ENCODE data around the gene DNAAF8. TPM values are rescaled to one million over a fixed set of nuclear protein-coding genes. Genes with fewer than 3 reads are reported as not detected.

Gene DNAAF8
- total and polyA plus RNA-seq, 5 donors: 0.28 to 1.3 (median 0.43) TPM; not detected in 1

DNA sequence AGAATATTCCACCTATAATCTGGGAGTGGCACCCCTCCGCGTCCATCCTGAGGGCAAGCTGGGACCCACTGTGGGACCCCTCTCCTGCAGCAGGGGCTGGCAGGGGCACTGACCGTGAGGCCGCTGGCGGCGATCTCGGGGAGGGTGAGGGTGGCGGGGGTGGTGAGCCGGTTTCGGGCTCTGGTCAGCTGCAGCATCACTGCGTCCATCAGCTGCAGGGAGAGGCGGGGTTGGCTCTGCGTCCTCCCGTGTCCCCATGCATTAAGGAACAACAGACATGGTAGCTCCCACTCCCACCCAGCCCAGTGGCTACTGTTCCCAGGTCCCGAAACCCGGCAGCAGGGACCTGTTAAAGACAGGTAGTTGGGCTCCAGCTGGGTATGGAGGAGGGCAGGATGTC lies 64.1 kb downstream of the DNAAF8 start:
- no peak for ATAC-seq
- 93% methylated on average over 16 of the region's 16 CpGs for WGBS

More for the DNA sequence above, 64.1 kb downstream of the DNAAF8 start:
- Histone ChIP-seq H3K4me1 (ENCODE audit: control insufficient read depth, insufficient read depth, low read length) (no peaks in the 10 kb centered on the region), H3K27me3 (ENCODE audit: control insufficient read depth, insufficient read depth) (no peaks in the 10 kb centered on the region), H3K27ac (ENCODE audit: low read length) (no peak overlapping the region), H3K4me3 (ENCODE audit: low read length) (no peak overlapping the region), H3K9me3 (ENCODE audit: control insufficient read depth, low read length) (no peaks in the 10 kb centered on the region)
- peak in 1 of 3 donors; percentile 63 for DNase-seq
- intact Hi-C loops (cut with DNase I): no loop called here

Other genes starting within 250 kb of the DNAAF8 start
- gene CDIP1, start 195.8 kb upstream of the DNAAF8 start, total RNA-seq: 10 to 100 TPM; 34.2 to 46.8 (median 42.9) TPM
- 36.8 TPM for gene CDIP1, start 195.8 kb upstream of the DNAAF8 start, polyA plus RNA-seq
- gene C16orf96, start 178.2 kb upstream of the DNAAF8 start, total RNA-seq: under 1 TPM in 3 of 4 donors, not detected in 1; 0.08 to 0.09 (median 0.08) TPM
- 0.02 TPM for gene C16orf96, start 178.2 kb upstream of the DNAAF8 start, polyA plus RNA-seq
- gene UBALD1, start 119.6 kb upstream of the DNAAF8 start, total RNA-seq: 10 to 100 TPM; 22.3 to 28.7 (median 25.7) TPM
- 30.1 TPM for gene UBALD1, start 119.6 kb upstream of the DNAAF8 start, polyA plus RNA-seq
- gene MGRN1, start 109.7 kb upstream of the DNAAF8 start, total RNA-seq: 10 to 100 TPM; 37.0 to 49.9 (median 41.2) TPM
- gene MGRN1, start 109.7 kb upstream of the DNAAF8 start, polyA plus RNA-seq: 22.0 TPM
- 10 to 100 TPM; 30.5 to 55.2 (median 42.5) TPM for gene NUDT16L1, start 41.0 kb upstream of the DNAAF8 start, total RNA-seq
- 62.3 TPM for gene NUDT16L1, start 41.0 kb upstream of the DNAAF8 start, polyA plus RNA-seq
- 10 to 100 TPM in 3 of 4 donors, 1 to 10 TPM in 1; 8.9 to 13.5 (median 11.4) TPM for gene ANKS3, start 266 bp upstream of the DNAAF8 start, total RNA-seq
- gene ANKS3, start 266 bp upstream of the DNAAF8 start, polyA plus RNA-seq: 11.0 TPM
- gene ZNF500, start 32.6 kb downstream of the DNAAF8 start, total RNA-seq: 10 to 100 TPM in 1 of 4 donors, 1 to 10 TPM in 3; 6.8 to 10.7 (median 8.6) TPM
- 7.2 TPM for gene ZNF500, start 32.6 kb downstream of the DNAAF8 start, polyA plus RNA-seq
- under 1 TPM in 1 of 4 donors, not detected in 3; 0.64 TPM for gene SEPTIN12, start 53.8 kb downstream of the DNAAF8 start, total RNA-seq
- not detected for gene SEPTIN12, start 53.8 kb downstream of the DNAAF8 start, polyA plus RNA-seq
- gene SMIM22, start 60.8 kb downstream of the DNAAF8 start, total RNA-seq: not detected
- gene SMIM22, start 60.8 kb downstream of the DNAAF8 start, polyA plus RNA-seq: not detected
- gene ROGDI, start 68.1 kb downstream of the DNAAF8 start, total RNA-seq: 10 to 100 TPM; 55.0 to 76.4 (median 65.3) TPM
- gene ROGDI, start 68.1 kb downstream of the DNAAF8 start, polyA plus RNA-seq: 86.3 TPM
- gene GLYR1, start 112.8 kb downstream of the DNAAF8 start, total RNA-seq: 10 to 100 TPM; 69.9 to 84.4 (median 81.1) TPM
- 56.1 TPM for gene GLYR1, start 112.8 kb downstream of the DNAAF8 start, polyA plus RNA-seq
- 10 to 100 TPM; 24.4 to 30.4 (median 27.4) TPM for gene UBN1, start 112.9 kb downstream of the DNAAF8 start, total RNA-seq
- 16.5 TPM for gene UBN1, start 112.9 kb downstream of the DNAAF8 start, polyA plus RNA-seq
- 10 to 100 TPM in 2 of 4 donors, 1 to 10 TPM in 2; 3.9 to 19.1 (median 8.4) TPM for gene PPL, start 202.6 kb downstream of the DNAAF8 start, total RNA-seq
- gene PPL, start 202.6 kb downstream of the DNAAF8 start, polyA plus RNA-seq: 5.0 TPM
- 1 to 10 TPM in 3 of 4 donors, under 1 TPM in 1; 0.57 to 3.8 (median 2.1) TPM for gene SEC14L5, start 223.8 kb downstream of the DNAAF8 start, total RNA-seq
- 1.4 TPM for gene SEC14L5, start 223.8 kb downstream of the DNAAF8 start, polyA plus RNA-seq